Choroid plexus epithelial cell (primary cell): ENCODE data around the gene STAMBPL1.

ENCODE experiments used
- DNase-seq: peaks from one replicate; pipeline ENCODE4 v3.0.0-alpha.2; 2010; ENCODE audit warnings: low read depth
- H3K4me3 ChIP-seq: 2 replicates; pipeline ENCODE4 v1.5.1; 2011; ENCODE audit warnings: low read depth, mild to moderate bottlenecking, control low read depth, low read length, moderate library complexity
- TF ChIP-seq, protein P1 (sequence below): conservative IDR thresholded peaks from 2 replicates; pipeline ENCODE4 v1.5.1; 2011; ENCODE audit warnings: low read depth, mild to moderate bottlenecking, control low read depth, inconsistent platforms, low read length, moderate library complexity

The STAMBPL1 gene

DNA sequence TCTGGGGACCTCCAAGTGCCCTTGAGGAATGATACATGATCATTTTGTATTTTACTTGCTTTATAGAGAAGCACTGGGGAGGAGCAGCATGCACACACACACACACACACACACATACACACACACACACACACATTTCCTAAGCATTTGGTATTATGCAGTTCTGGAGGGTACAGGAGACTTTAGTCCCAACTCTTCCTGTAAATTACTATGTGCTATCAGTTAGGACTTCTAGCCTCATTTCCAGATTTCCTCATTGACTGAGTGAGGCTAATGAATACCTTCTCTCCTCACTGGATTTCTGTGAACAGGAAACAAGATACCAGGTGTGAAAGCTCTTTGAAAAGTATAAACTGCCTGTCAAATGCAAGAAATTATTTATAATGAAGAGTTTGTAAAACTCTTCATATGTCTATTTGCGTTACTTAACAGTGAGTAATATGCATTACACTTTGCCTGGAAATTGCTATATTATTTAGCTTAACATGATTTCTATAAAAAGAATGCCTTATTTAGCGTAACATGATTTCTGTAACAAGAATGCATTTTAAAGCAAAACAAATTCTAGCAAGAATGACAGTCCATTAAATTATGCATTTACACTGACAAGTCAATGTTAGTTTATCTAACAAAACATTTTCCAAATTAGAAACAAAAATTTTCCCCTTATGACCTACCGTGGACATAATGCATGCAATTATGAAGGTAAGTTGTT is 38.3 kb downstream of the STAMBPL1 start:
- TF ChIP-seq, protein P1, sequence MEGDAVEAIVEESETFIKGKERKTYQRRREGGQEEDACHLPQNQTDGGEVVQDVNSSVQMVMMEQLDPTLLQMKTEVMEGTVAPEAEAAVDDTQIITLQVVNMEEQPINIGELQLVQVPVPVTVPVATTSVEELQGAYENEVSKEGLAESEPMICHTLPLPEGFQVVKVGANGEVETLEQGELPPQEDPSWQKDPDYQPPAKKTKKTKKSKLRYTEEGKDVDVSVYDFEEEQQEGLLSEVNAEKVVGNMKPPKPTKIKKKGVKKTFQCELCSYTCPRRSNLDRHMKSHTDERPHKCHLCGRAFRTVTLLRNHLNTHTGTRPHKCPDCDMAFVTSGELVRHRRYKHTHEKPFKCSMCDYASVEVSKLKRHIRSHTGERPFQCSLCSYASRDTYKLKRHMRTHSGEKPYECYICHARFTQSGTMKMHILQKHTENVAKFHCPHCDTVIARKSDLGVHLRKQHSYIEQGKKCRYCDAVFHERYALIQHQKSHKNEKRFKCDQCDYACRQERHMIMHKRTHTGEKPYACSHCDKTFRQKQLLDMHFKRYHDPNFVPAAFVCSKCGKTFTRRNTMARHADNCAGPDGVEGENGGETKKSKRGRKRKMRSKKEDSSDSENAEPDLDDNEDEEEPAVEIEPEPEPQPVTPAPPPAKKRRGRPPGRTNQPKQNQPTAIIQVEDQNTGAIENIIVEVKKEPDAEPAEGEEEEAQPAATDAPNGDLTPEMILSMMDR, result no peak
- no peak overlapping the region for H3K4me3 ChIP-seq
- DNase-seq, result no peak

DNA sequence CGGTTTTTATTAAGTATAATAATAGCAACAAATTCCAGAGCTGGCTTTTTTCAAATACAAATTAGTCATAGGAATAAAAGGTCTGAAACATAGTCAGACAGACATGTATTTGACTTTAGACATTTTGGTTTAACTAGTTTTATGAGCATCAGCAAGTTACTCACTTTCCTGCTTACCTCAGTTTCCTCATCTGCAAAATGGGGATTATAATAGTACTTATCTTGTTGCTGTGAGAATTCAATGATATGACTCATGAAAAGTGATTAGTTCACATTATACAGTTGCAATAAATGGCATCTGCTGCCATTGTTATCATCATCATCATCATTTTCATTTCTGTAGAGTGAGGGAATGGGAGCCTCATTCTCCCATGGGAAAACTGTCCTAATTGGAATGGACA is 39.0 kb downstream of the STAMBPL1 start:
- no peak for DNase-seq
- H3K4me3 ChIP-seq, result no peak overlapping the region
- TF ChIP-seq, protein P1, result no peak

DNA sequence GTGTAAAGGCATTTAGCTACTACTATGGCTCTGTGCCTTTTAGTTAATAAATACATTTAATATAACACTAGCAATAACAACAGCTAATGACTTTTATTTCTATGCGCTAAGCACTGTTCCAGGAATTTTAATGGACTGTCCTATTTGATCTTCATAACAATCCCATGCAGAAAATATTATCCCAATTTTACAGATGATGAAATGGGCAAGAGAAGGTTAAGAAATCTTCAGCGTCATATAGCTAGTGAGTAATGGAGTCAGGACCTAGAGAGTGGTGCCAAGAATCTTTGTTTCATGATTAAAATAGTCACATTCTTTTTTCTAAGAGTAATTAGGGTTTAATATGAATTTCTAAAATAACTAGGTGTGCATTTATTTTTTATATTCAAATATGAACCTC is 40.2 kb downstream of the STAMBPL1 start:
- no peak overlapping the region for H3K4me3 ChIP-seq
- TF ChIP-seq, protein P1, result no peak
- DNase-seq, result peak; percentile 74

DNA sequence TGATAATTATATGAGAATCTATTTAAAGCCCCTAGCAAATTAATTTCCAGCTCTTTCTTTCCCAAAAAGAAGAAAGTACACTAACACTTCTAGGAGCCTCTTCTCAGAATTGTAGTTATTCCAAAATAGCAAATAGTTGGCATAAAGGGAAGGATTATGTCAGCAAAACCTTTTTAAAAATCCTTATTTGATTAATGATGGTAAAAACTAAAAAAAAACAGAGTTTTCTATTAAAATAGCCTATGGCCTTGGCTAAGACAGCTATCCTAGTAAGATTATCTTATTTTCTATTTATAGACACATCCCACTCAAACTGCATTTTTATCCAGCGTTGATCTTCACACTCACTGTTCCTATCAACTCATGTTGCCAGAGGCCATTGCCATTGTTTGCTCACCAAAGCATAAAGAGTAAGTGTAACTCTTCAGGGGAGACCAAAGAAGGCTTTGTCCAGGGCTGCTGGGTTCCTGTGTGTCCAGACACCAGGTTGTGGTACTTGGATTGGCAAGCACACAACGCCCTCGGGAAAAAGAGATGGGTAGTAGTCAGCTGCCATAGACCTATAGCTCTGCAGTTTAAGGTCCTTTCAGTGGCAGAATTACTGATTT is 41.0 kb downstream of the STAMBPL1 start:
- H3K4me3 ChIP-seq, result no peak overlapping the region
- DNase-seq, result no peak
- TF ChIP-seq, protein P1, result no peak

DNA sequence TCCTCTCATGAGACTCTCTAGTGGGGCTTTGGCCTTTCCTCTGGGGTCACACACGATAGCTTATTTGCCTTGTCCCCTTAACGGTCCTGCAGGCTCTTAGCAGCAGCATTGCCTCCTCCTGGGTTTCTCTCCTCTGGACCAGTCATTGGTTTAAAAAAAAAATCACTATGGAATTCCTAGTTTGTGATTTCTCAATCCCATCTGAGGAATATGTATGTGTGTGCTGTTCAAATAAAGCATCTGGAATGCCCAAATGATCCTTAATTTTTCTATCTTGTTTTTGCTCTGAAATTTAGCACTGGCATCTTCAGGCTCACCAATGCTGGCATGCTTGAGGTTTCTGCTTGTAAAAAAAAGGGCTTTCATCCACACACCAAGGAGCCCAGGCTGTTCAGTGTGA is 42.0 kb downstream of the STAMBPL1 start:
- no peak for DNase-seq
- TF ChIP-seq, protein P1, result no peak
- H3K4me3 ChIP-seq, result no peak overlapping the region

DNA sequence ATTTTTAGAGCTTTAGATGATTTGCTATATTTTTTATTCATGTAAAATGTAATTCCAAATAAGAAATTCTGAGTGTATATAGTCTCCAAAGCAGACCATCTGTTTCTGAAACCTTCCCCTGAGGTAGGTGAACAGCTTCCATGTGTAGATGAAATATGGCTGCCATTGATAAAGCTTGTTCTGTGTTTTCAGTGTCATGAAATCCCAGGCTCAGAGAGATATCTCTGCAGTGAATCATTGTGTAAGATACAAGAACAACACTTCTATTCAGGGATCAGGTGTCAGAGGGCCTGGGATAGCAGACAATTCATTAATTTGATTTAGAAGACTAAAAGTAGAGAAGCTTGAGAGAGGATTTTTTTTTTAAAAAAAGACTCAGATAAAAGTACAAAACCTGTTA is 43.5 kb downstream of the STAMBPL1 start:
- TF ChIP-seq, protein P1, result no peak

More for the DNA sequence above, 43.5 kb downstream of the STAMBPL1 start:
- H3K4me3 ChIP-seq, result no peak overlapping the region
- DNase-seq, result peak; percentile 72
